ENCODE data around the gene CHMP4A. TPM values are rescaled to one million over a fixed set of nuclear protein-coding genes. Genes with fewer than 3 reads are reported as not detected.

Gene CHMP4A
- total and polyA plus RNA-seq, 2 of the 13 experiments (the other 11 are each of a cell fraction or from before 2014, with no cell fraction given): 83.6 to 113 TPM

DNA sequence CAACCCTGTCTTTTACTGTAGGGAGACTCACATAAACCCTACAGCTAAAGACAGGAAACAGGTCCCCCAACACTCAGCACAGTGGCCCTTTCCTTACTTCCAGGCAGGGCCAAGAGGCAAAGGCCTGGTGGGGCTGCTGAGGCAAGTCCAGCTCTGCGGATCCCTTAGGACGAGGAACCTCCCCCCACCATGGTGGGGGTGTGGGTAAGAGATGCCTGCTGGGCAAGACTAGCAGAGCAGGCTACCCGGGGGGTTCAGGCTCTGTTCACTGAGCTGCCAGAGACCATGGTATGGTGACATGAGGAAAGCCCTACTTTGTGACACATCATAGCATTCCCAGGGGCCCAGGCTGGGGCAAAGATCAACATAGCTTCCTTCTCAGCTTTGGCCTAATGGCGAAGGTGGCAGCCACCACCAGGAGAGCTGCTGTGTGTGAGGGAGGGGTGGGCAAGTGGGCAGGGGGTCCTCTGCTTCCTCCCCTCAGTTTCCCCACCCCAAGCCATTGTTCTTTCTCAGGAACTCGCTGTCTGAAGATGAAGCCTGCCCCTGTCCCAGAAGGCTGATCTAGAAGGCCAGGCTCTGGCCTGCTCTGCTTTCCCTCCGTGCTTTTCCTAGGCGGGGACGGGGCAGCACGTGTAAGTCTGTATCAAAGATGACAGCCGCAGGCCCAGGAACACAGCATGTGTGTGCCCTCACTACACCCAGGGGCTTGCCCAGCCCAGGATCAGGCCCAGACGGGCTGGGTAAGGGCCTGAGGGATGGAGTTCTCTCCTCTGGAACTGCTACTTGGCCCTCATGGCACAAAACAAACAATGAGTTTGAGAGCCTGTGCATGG, 39.2 kb upstream of the CHMP4A start (continued):
- peak; percentile 96; the same call in 1 of the 2 replicates for TF ChIP-seq ZNF550 (CRISPR knock-in tag; IDR thresholded peaks at IDR 0.05; ENCODE audit: borderline replicate concordance)
- no peak for TF ChIP-seq TFAP4 (IDR thresholded peaks at IDR 0.05; ENCODE audit: borderline replicate concordance, low read depth)
- no peak for TF ChIP-seq FOXK2 (IDR thresholded peaks at IDR 0.05)
- TF ChIP-seq ZNF343 (CRISPR knock-in tag; IDR thresholded peaks at IDR 0.05): no peak
- TF ChIP-seq, protein P1, sequence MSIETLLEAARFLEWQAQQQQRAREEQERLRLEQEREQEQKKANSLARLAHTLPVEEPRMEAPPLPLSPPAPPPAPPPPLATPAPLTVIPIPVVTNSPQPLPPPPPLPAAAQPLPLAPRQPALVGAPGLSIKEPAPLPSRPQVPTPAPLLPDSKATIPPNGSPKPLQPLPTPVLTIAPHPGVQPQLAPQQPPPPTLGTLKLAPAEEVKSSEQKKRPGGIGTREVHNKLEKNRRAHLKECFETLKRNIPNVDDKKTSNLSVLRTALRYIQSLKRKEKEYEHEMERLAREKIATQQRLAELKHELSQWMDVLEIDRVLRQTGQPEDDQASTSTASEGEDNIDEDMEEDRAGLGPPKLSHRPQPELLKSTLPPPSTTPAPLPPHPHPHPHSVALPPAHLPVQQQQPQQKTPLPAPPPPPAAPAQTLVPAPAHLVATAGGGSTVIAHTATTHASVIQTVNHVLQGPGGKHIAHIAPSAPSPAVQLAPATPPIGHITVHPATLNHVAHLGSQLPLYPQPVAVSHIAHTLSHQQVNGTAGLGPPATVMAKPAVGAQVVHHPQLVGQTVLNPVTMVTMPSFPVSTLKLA (IDR thresholded peaks at IDR 0.05): no peak
- TF ChIP-seq KLF6 (CRISPR knock-in tag; IDR thresholded peaks at IDR 0.05): peak; percentile 70; the same call in 1 of the 2 replicates
- TF ChIP-seq THAP9 (CRISPR knock-in tag; IDR thresholded peaks at IDR 0.05; ENCODE audit: borderline replicate concordance): peak; percentile 86
- TF ChIP-seq ZFP90 (CRISPR knock-in tag; IDR thresholded peaks at IDR 0.05; ENCODE audit: borderline replicate concordance): peak; percentile 70; the same call in 1 of the 2 replicates
- no peak for TF ChIP-seq KDM5A (IDR thresholded peaks at IDR 0.05; ENCODE audit: borderline replicate concordance, low read length)
- no peak for TF ChIP-seq GTF3A (CRISPR knock-in tag; conservative IDR thresholded peaks at IDR 0.05)
- TF ChIP-seq, protein P2, sequence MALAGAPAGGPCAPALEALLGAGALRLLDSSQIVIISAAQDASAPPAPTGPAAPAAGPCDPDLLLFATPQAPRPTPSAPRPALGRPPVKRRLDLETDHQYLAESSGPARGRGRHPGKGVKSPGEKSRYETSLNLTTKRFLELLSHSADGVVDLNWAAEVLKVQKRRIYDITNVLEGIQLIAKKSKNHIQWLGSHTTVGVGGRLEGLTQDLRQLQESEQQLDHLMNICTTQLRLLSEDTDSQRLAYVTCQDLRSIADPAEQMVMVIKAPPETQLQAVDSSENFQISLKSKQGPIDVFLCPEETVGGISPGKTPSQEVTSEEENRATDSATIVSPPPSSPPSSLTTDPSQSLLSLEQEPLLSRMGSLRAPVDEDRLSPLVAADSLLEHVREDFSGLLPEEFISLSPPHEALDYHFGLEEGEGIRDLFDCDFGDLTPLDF (CRISPR knock-in tag; IDR thresholded peaks at IDR 0.05): no peak
- no peak for TF ChIP-seq BCL6 (CRISPR knock-in tag; IDR thresholded peaks at IDR 0.05)
- TF ChIP-seq CCAR2 (optimal IDR thresholded peaks at IDR 0.05; ENCODE audit: low read depth, low read length): no peak
- no peak for TF ChIP-seq DR1 (CRISPR knock-in tag; IDR thresholded peaks at IDR 0.05)
- no peak for TF ChIP-seq ZNF605 (CRISPR knock-in tag; IDR thresholded peaks at IDR 0.05)
- no peak for TF ChIP-seq THYN1 (CRISPR knock-in tag; IDR thresholded peaks at IDR 0.05; ENCODE audit: borderline replicate concordance, low read depth)
- no peak; the same call in 1 of the 2 replicates for TF ChIP-seq HES4 (CRISPR knock-in tag; IDR thresholded peaks at IDR 0.05; ENCODE audit: borderline replicate concordance)
- no peak; the same call in 1 of the 2 replicates for TF ChIP-seq ZNF501 (CRISPR knock-in tag; IDR thresholded peaks at IDR 0.05)
- no peak for TF ChIP-seq SP1 (IDR thresholded peaks at IDR 0.05)
- TF ChIP-seq SP1 (CRISPR knock-in tag; IDR thresholded peaks at IDR 0.05): no peak
- TF ChIP-seq GABPA (IDR thresholded peaks at IDR 0.05; ENCODE audit: low read depth, low read length): no peak
- TF ChIP-seq GABPA (CRISPR knock-in tag; IDR thresholded peaks at IDR 0.05; ENCODE audit: low read depth): peak; percentile 30; the same call in 1 of the 2 replicates
- TF ChIP-seq RFXAP (CRISPR knock-in tag; IDR thresholded peaks at IDR 0.05; ENCODE audit: borderline replicate concordance): no peak
- TF ChIP-seq ZNF552 (CRISPR knock-in tag; IDR thresholded peaks at IDR 0.05; ENCODE audit: borderline replicate concordance): 0 out of 2 replicates have a peak, but pooled peaks have one; percentile 51

Data from HepG2 (cell line).